Progenitor cell of endocrine pancreas (in vitro differentiated cells): ENCODE measurements around the gene WDR48. TPM values are rescaled to one million over a fixed set of nuclear protein-coding genes. Genes with fewer than 3 reads are reported as not detected.
A peak's percentile ranks its signal among the peaks of the same experiment; 100 is the strongest.

Source experiments
- DNase-seq: peaks from one replicate; pipeline ENCODE4 v3.0.0; 2021; ENCODE audit warnings: low spot score; ENCODE audit not compliant: unreplicated experiment
- H3K27ac Mint-ChIP-seq: 2 replicates; pipeline ENCODE4 v1.8.0; 2021; ENCODE audit warnings: mild to moderate bottlenecking, moderate library complexity, mixed read lengths
- H3K27me3 Mint-ChIP-seq: 2 replicates; pipeline ENCODE4 v1.8.0; 2021; ENCODE audit warnings: mixed read lengths
- H3K36me3 Mint-ChIP-seq: 2 replicates; pipeline ENCODE4 v1.8.0; 2022; ENCODE audit warnings: mixed read lengths; ENCODE audit not compliant: insufficient read depth
- H3K4me1 Mint-ChIP-seq: 2 replicates; pipeline ENCODE4 v1.8.0; 2021; ENCODE audit warnings: low read depth, mixed read lengths
- H3K4me3 Mint-ChIP-seq: 2 replicates; pipeline ENCODE4 v1.8.0; 2021; ENCODE audit warnings: low read depth, mild to moderate bottlenecking, moderate library complexity, mixed read lengths
- H3K9me3 Mint-ChIP-seq: 2 replicates; pipeline ENCODE4 v1.8.0; 2021; ENCODE audit warnings: low read depth, mixed read lengths
- long read RNA-seq: library from polyadenylated mRNA; unstranded; transcript quantifications from one replicate; pipeline ENCODE4 v2.0.0, GENCODE V29; 2020
- total RNA-seq: library from RNA; stranded (reverse); gene quantifications from 2 replicates; pipeline ENCODE4 v1.2.1, GENCODE V29; 2021
- TF ChIP-seq, protein P1 (sequence below): fragments of 200-600 bp; sonication (generic); IDR thresholded peaks from one replicate; pipeline ENCODE4 v1.5.0; 2021; ENCODE audit warnings: antibody characterized with exemption, mild to moderate bottlenecking; ENCODE audit not compliant: unreplicated experiment

Gene WDR48
- total RNA-seq, result 69.7 and 78.3 TPM in 2 replicates
- long read RNA-seq, transcript WDR48-201 (19 exons, 3,707 nt), result major isoform, 226 of 394 reads
- long read RNA-seq, partial matches to known transcripts, result 120 of 394 reads
- long read RNA-seq, other reads (novel, unspliced or antisense), result 48 of 394 reads

DNA sequence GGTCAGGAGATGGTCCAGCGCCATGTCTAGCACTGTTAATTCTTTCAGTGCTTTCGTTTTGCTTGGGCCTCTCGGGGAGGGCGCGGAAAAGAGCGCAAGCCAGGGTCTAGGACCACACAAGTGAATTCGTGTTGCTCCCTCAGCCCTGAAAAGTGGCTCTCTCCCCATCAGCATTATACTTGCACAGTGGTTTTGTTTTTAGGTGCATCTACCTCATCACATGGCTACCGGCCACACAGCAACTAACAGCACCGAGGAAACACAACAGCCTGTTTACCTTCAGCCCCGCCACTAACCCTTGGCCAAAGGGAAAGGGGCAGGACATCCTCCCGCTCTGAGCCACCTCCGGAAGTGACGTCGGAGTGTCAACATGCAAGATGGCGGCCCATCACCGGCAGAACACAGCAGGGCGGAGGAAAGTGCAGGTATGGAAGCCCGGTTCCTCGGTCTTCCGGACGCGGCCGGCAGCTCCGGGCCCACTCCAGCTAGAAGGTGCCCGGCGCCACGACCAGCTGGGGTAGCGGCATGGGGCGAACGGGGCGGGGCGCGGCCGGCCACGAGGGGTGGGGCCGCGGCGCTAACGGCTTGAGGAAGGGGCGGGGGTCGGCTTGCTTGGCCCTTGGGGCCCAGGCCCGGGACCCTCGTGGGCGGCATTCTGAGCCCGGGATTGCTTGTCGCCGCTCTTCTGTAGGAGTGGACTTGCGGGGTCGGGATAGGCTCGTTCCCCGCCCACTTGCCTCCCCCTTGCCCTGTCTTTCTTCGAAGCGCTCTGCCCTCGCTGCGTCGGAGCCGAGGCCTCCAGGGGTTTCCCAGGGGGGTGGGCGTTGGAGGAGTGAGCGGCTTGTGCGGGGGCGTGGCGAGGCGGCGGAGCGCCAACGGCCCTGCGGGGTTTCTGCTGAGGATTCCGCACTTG lies at the start of gene WDR48, which contains the start of gene SCN11A:
TSS of gene WDR48 (plus strand) at position 368 of the 913 bp plus-strand sequence. CDS start at position 378, 10 bp downstream.
TSS of gene SCN11A (minus strand) at position 296 of the 913 bp plus-strand sequence. CDS start 101,582 bp downstream, outside the sequence.
- TF ChIP-seq, protein P1, sequence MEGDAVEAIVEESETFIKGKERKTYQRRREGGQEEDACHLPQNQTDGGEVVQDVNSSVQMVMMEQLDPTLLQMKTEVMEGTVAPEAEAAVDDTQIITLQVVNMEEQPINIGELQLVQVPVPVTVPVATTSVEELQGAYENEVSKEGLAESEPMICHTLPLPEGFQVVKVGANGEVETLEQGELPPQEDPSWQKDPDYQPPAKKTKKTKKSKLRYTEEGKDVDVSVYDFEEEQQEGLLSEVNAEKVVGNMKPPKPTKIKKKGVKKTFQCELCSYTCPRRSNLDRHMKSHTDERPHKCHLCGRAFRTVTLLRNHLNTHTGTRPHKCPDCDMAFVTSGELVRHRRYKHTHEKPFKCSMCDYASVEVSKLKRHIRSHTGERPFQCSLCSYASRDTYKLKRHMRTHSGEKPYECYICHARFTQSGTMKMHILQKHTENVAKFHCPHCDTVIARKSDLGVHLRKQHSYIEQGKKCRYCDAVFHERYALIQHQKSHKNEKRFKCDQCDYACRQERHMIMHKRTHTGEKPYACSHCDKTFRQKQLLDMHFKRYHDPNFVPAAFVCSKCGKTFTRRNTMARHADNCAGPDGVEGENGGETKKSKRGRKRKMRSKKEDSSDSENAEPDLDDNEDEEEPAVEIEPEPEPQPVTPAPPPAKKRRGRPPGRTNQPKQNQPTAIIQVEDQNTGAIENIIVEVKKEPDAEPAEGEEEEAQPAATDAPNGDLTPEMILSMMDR, result no peak
- Mint-ChIP-seq H3K36me3 (no peaks in the 10 kb centered on the region), H3K4me3 (peak within 1 kb of the TSS; percentile 96), H3K27ac (peak within 1 kb of the TSS; percentile 96), H3K27me3 (no peaks in the 10 kb centered on the region), H3K9me3 (no peaks in the 10 kb centered on the region), H3K4me1 (peaks cover 16% of the 10 kb centered on the region)
- peak; percentile 80 for DNase-seq

DNA sequence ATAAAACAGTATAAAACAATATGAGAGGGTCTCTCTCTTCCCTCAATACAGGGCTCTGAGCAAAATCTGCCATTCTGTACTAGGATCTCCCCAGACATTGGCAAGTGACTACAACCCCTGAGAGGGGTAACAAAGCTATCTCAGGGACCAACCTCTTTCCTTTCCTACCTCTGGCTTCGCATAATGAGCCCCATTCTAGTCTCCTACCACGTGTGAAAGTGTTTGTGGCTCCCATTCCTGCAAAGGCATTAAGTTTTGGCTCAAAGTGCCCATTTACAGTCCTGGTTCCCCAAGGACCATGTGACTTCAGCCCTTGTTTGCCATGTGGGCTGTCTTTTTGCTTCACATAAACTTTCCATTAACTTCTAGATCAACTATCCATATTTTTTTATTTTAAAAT lies 46.5 kb upstream of the WDR48 start:
- H3K27ac Mint-ChIP-seq, result no peak overlapping the region
- no peak overlapping the region for H3K4me3 Mint-ChIP-seq
- TF ChIP-seq, protein P1, result no peak
- H3K9me3 Mint-ChIP-seq, result no peaks in the 10 kb centered on the region
- no peaks in the 10 kb centered on the region for H3K4me1 Mint-ChIP-seq
- no peaks in the 10 kb centered on the region for H3K27me3 Mint-ChIP-seq
- no peaks in the 10 kb centered on the region for H3K36me3 Mint-ChIP-seq
- no peak for DNase-seq

DNA sequence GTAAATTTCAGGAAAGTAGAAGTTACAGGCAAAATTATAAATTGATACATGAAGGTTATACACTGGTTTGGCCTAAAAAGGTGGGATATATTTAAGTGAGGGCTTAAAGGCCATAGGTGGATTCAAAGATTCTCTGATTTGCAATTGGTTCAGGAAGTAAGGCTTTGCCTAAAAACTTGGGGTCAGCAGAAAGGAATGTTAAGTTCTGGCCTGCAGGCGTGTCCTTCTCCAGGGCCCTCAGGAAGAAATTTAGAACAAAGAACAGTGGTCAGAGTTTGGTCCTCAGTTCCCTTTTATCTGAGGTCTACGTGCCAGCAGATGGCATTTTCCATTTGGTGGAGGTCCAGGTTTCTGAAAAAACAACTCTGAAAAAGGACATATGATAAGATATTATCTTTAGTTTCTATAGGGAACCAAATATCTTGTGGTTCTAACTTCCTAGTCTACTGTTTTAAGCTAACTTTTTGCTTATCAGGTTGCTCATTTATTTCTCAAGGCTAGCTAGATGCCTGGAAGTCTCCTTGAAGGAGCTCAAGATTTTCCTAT lies 40.6 kb upstream of the WDR48 start:
- H3K27me3 Mint-ChIP-seq, result no peaks in the 10 kb centered on the region

GRCh38 chr3:39013289-39013688 lies 38.5 kb upstream of the WDR48 start:
- DNase-seq, result no peak
- TF ChIP-seq, protein P1, result no peak
- Mint-ChIP-seq H3K4me1 (peaks cover 3% of the 10 kb centered on the region), H3K4me3 (no peak overlapping the region), H3K9me3 (no peaks in the 10 kb centered on the region), H3K27me3 (no peaks in the 10 kb centered on the region), H3K27ac (no peak overlapping the region), H3K36me3 (no peaks in the 10 kb centered on the region)

More for the DNA sequence above, 40.6 kb upstream of the WDR48 start:
- Mint-ChIP-seq H3K9me3 (no peaks in the 10 kb centered on the region), H3K36me3 (no peaks in the 10 kb centered on the region), H3K27ac (no peak overlapping the region), H3K4me1 (peaks cover 3% of the 10 kb centered on the region), H3K4me3 (no peak overlapping the region)
- DNase-seq, result no peak
- TF ChIP-seq, protein P1, result no peak

DNA sequence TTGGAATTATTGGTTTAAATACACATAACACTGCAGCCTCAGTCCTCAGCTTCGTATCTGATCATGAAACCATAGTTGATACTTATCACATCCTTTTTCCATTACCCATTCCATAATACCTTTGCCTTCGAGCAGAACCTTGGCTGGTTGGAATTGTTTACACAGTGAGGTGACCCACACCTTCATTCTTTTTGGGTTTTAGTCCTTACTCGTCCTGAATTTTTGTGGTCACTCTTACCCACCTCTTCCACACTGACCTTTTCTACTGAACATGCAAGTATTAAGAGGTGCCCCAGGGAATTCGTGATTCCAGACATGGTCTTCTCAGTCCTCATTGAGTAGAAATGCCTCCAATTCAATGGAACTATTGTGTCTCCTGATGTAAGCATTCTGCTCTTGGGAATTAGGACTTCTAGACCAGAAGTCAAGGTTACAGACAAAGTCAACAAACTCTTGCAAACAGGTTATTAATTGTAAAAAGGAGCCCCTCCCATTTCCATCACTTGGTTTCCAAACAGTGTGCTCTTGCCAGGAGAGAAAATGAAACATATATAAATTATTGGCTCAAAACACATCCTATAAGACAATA lies 37.8 kb upstream of the WDR48 start:
- H3K27me3 Mint-ChIP-seq, result no peaks in the 10 kb centered on the region
- H3K9me3 Mint-ChIP-seq, result no peaks in the 10 kb centered on the region
- H3K4me3 Mint-ChIP-seq, result no peak overlapping the region
- peaks cover 3% of the 10 kb centered on the region for H3K4me1 Mint-ChIP-seq
- DNase-seq, result no peak
- no peak overlapping the region for H3K27ac Mint-ChIP-seq
- no peaks in the 10 kb centered on the region for H3K36me3 Mint-ChIP-seq
- TF ChIP-seq, protein P1, result no peak
